Uterus (tissue), 4 donors: ENCODE results near the gene CNTNAP5. TPM values are rescaled to one million over a fixed set of nuclear protein-coding genes. Genes with fewer than 3 reads are reported as not detected.

Source experiments
- DNase-seq, 2 donors: peaks; one replicate each; pipeline ENCODE4 v3.0.0-alpha.2; 2019 to 2020
- H3K27ac ChIP-seq, 2 donors: fragments of 200-600 bp; sonication (generic); 1 replicate in 1 of 2; 2 replicates in 1 of 2; pipeline ENCODE4 v1.5.1; 2016 to 2018
- H3K27me3 ChIP-seq, 2 donors: fragments of 200-600 bp; sonication (generic); one replicate each; pipeline ENCODE4 v1.5.1; 2018 to 2019; ENCODE audit warnings: control low read depth in 1 of 2
- H3K36me3 ChIP-seq, 2 donors: fragments of 200-600 bp; sonication (generic); one replicate each; pipeline ENCODE4 v1.5.1; 2019; ENCODE audit warnings: control low read depth in 1 of 2
- H3K4me1 ChIP-seq, 2 donors: fragments of 200-600 bp; sonication (generic); one replicate each; pipeline ENCODE4 v1.5.1; 2018 to 2019; ENCODE audit warnings: control low read depth in 1 of 2
- H3K4me3 ChIP-seq, 2 donors: fragments of 200-600 bp; sonication (generic); 1 replicate in 1 of 2; 2 replicates in 1 of 2; pipeline ENCODE4 v1.5.1; 2018 to 2019; ENCODE audit warnings: mild to moderate bottlenecking in 1 of 2
- H3K9me3 ChIP-seq, 2 donors: fragments of 200-600 bp; sonication (generic); one replicate each; pipeline ENCODE4 v1.5.1; 2019; ENCODE audit warnings: control low read depth in 1 of 2
- CTCF ChIP-seq, 4 experiments: fragments of 200-600 bp in 2 of 4; fragments of 450-650 bp in 2 of 4; sonication (generic) in 2 of 4; IDR thresholded peaks; one replicate each; pipeline ENCODE4 v1.5.1; 2016 to 2019; ENCODE audit warnings: antibody characterized with exemption in 4 of 4, mild to moderate bottlenecking in 2 of 4, moderate library complexity in 1 of 4
- POLR2A ChIP-seq, 2 donors: fragments of 450-650 bp; IDR thresholded peaks; one replicate each; pipeline ENCODE4 v1.6.1; 2016; ENCODE audit warnings: antibody characterized with exemption in 2 of 2, mild to moderate bottlenecking in 1 of 2, moderate library complexity in 1 of 2
- intact Hi-C: fragments of 100-400 bp; cut with DNase I; formaldehyde crosslinking; loops from one replicate; pipeline ENCODE4 v1.15.1; 2023; ENCODE audit warnings: low total_unique reads
- total RNA-seq, 4 donors: library from RNA; depleted of rRNA in 3 of 4; stranded (reverse); fragments of >200 nt in 3 of 4; gene quantifications; one replicate each; pipeline versions ENCODE4 v1.1.0 to v1.2.4, GENCODE V29; 2014 to 2023
- donor health status: DM: yes; HTN: yes; CAD: no.

Gene CNTNAP5
- total RNA-seq, 4 donors from 2014 or later: 1.4 TPM; not detected in 3

- Histone ChIP-seq H3K4me3 (no peak overlapping the region), H3K4me1 (no peaks in the 10 kb centered on the region), H3K36me3 (no peaks in the 10 kb centered on the region), H3K27me3 (no peaks in the 10 kb centered on the region), H3K27ac (no peak overlapping the region), H3K9me3 (no peaks in the 10 kb centered on the region)
- no peak for TF ChIP-seq POLR2A (IDR thresholded peaks at IDR 0.05)
- no peak for TF ChIP-seq CTCF (IDR thresholded peaks at IDR 0.05)
- no peak for DNase-seq
- intact Hi-C loops: no loop called here
Measured at GRCh38 chr2:124091721-124092120, 66.6 kb downstream of the CNTNAP5 start.

- no peaks in the 10 kb centered on the region for H3K9me3 ChIP-seq
- intact Hi-C loops: no loop called here
- H3K27ac ChIP-seq: no peak overlapping the region
- H3K4me3 ChIP-seq: no peak overlapping the region
- no peak for DNase-seq
- H3K27me3 ChIP-seq: no peaks in the 10 kb centered on the region
- no peaks in the 10 kb centered on the region for H3K4me1 ChIP-seq
- H3K36me3 ChIP-seq: no peaks in the 10 kb centered on the region
- no peak for TF ChIP-seq POLR2A (IDR thresholded peaks at IDR 0.05)
- TF ChIP-seq CTCF (IDR thresholded peaks at IDR 0.05): no peak
Measured at GRCh38 chr2:124092651-124093050, 67.6 kb downstream of the CNTNAP5 start.

- Histone ChIP-seq H3K27me3 (no peaks in the 10 kb centered on the region), H3K27ac (no peak overlapping the region), H3K4me3 (no peak overlapping the region), H3K36me3 (no peaks in the 10 kb centered on the region), H3K4me1 (no peaks in the 10 kb centered on the region), H3K9me3 (no peaks in the 10 kb centered on the region)
- TF ChIP-seq CTCF (IDR thresholded peaks at IDR 0.05) (no peak), POLR2A (IDR thresholded peaks at IDR 0.05) (no peak)
- intact Hi-C loops: no loop called here
- DNase-seq: no peak
Measured at GRCh38 chr2:124104914-124105313, 79.8 kb downstream of the CNTNAP5 start.

GRCh38 chr2:124112206-124112605 is 87.1 kb downstream of the CNTNAP5 start:
- intact Hi-C loops: no loop called here
- no peak overlapping the region for H3K27ac ChIP-seq
- no peaks in the 10 kb centered on the region for H3K27me3 ChIP-seq
- no peak overlapping the region for H3K4me3 ChIP-seq
- no peak for DNase-seq
- H3K4me1 ChIP-seq: no peaks in the 10 kb centered on the region
- no peaks in the 10 kb centered on the region for H3K9me3 ChIP-seq
- TF ChIP-seq POLR2A (IDR thresholded peaks at IDR 0.05): no peak
- H3K36me3 ChIP-seq: no peaks in the 10 kb centered on the region

GRCh38 chr2:124112966-124113365 is 87.9 kb downstream of the CNTNAP5 start:
- H3K27ac ChIP-seq: no peak overlapping the region
- H3K9me3 ChIP-seq: no peaks in the 10 kb centered on the region
- no peaks in the 10 kb centered on the region for H3K4me1 ChIP-seq
- H3K27me3 ChIP-seq: no peaks in the 10 kb centered on the region
- no peak for TF ChIP-seq POLR2A (IDR thresholded peaks at IDR 0.05)
- no peak for TF ChIP-seq CTCF (IDR thresholded peaks at IDR 0.05)
- DNase-seq: no peak
- H3K36me3 ChIP-seq: no peaks in the 10 kb centered on the region
- H3K4me3 ChIP-seq: no peak overlapping the region
- intact Hi-C loops: no loop called here

- intact Hi-C loops: no loop called here
- H3K4me3 ChIP-seq: no peak overlapping the region
- TF ChIP-seq POLR2A (IDR thresholded peaks at IDR 0.05) (no peak), CTCF (IDR thresholded peaks at IDR 0.05) (no peak)
- H3K36me3 ChIP-seq: no peaks in the 10 kb centered on the region
- no peaks in the 10 kb centered on the region for H3K27me3 ChIP-seq
- H3K4me1 ChIP-seq: no peaks in the 10 kb centered on the region
- no peak overlapping the region for H3K27ac ChIP-seq
- no peaks in the 10 kb centered on the region for H3K9me3 ChIP-seq
- no peak for DNase-seq
Measured at GRCh38 chr2:124120246-124120645, 95.2 kb downstream of the CNTNAP5 start.
